Tibial nerve (tissue), 4 donors: ENCODE measurements around the gene ST14. TPM values are rescaled to one million over a fixed set of nuclear protein-coding genes. Genes with fewer than 3 reads are reported as not detected.

Experiments used
- DNase-seq, 2 donors: peaks; one replicate each; pipeline ENCODE4 v3.0.0-alpha.2; 2019; ENCODE audit warnings: low spot score in 2 of 2
- H3K27ac ChIP-seq, 4 donors: fragments of 200-600 bp; sonication (generic) in 3 of 4; one replicate each; pipeline ENCODE4 v1.5.1; 2017 to 2019; ENCODE audit warnings: mild to moderate bottlenecking in 1 of 4
- H3K27me3 ChIP-seq, 2 donors: fragments of 200-600 bp; sonication (generic) in 1 of 2; one replicate each; pipeline versions ENCODE4 v1.5.1 to v1.6.0; 2017 to 2019
- H3K36me3 ChIP-seq, 3 donors: fragments of 200-600 bp; sonication (generic); one replicate each; pipeline ENCODE4 v1.5.1; 2018 to 2019
- H3K4me1 ChIP-seq, 4 donors: fragments of 200-600 bp; sonication (generic) in 3 of 4; one replicate each; pipeline ENCODE4 v1.5.1; 2017 to 2019
- H3K4me3 ChIP-seq, 4 donors: fragments of 200-600 bp; sonication (generic) in 3 of 4; one replicate each; pipeline ENCODE4 v1.5.1; 2017 to 2019; ENCODE audit warnings: mild to moderate bottlenecking in 1 of 4, moderate library complexity in 1 of 4
- H3K9me3 ChIP-seq, 4 donors: fragments of 200-600 bp; sonication (generic) in 3 of 4; one replicate each; pipeline ENCODE4 v1.5.1; 2017 to 2019
- CTCF ChIP-seq, 5 experiments: fragments of 200-600 bp in 3 of 5; fragments of 450-650 bp in 2 of 5; sonication (generic) in 3 of 5; IDR thresholded peaks; one replicate each; pipeline ENCODE4 v1.5.1; 2016 to 2019; ENCODE audit warnings: antibody characterized with exemption in 5 of 5, mild to moderate bottlenecking in 3 of 5, moderate library complexity in 2 of 5
- EP300 ChIP-seq, 2 donors: sonication (generic); formaldehyde crosslinking; IDR thresholded peaks; one replicate each; pipeline ENCODE4 v1.6.1; 2017; ENCODE audit warnings: antibody characterized with exemption in 2 of 2, mild to moderate bottlenecking in 1 of 2
- POLR2A ChIP-seq, 2 donors: fragments of 450-650 bp; IDR thresholded peaks; one replicate each; pipeline ENCODE4 v1.6.1; 2017; ENCODE audit warnings: antibody characterized with exemption in 2 of 2, mild to moderate bottlenecking in 2 of 2, moderate library complexity in 2 of 2
- WGBS, 2 donors: methylation state at CpG; one replicate each; pipeline ENCODE4 v1.1.5; 2018; 5-methylcytosine and 5-hydroxymethylcytosine counted together
- total RNA-seq, 4 donors: library from RNA; depleted of rRNA; stranded (reverse); fragments of >200 nt; gene quantifications; one replicate each; pipeline ENCODE4 v1.1.0, GENCODE V29; 2016

ST14 gene
- total RNA-seq, 4 donors from 2014 or later: 1.5 to 10.8 (median 2.6) TPM

- Histone ChIP-seq H3K9me3 (no peaks in the 10 kb centered on the region), H3K27me3 (no peaks in the 10 kb centered on the region), H3K36me3 (peaks cover 0 to 25% (median 0%) of the 10 kb centered on the region in 3 donors), H3K4me1 (peaks cover 0 to 17% (median 12%) of the 10 kb centered on the region in 4 donors), H3K27ac (no peak overlapping the region), H3K4me3 (no peak overlapping the region)
- no peak for TF ChIP-seq CTCF (IDR thresholded peaks at IDR 0.05)
- TF ChIP-seq POLR2A (IDR thresholded peaks at IDR 0.05): no peak
- TF ChIP-seq EP300 (IDR thresholded peaks at IDR 0.05): no peak
- no peak for DNase-seq
- WGBS, 2 donors: 94 to 97% methylated on average over 12 of the region's 12 CpGs
Measured at GRCh38 chr11:130148796-130149326, 10.7 kb upstream of the ST14 start.

- peaks cover 0 to 9% (median 0%) of the 10 kb centered on the region in 3 donors for H3K36me3 ChIP-seq
- no peaks in the 10 kb centered on the region for H3K9me3 ChIP-seq
- no peak overlapping the region for H3K4me3 ChIP-seq
- no peak for TF ChIP-seq EP300 (IDR thresholded peaks at IDR 0.05)
- H3K27ac ChIP-seq: no peak overlapping the region
- DNase-seq: no peak
- 88 to 91% methylated on average over 7 of the region's 7 CpGs for WGBS, 2 donors
- H3K4me1 ChIP-seq: peaks cover 0 to 13% (median 10%) of the 10 kb centered on the region in 4 donors
- no peaks in the 10 kb centered on the region for H3K27me3 ChIP-seq
Measured at GRCh38 chr11:130150790-130151189, 8.8 kb upstream of the ST14 start.

- Histone ChIP-seq H3K4me3 (no peak overlapping the region), H3K36me3 (peaks cover 0 to 9% (median 0%) of the 10 kb centered on the region in 3 donors), H3K9me3 (no peaks in the 10 kb centered on the region), H3K27ac (no peak overlapping the region), H3K4me1 (peaks cover 0 to 9% (median 6%) of the 10 kb centered on the region in 4 donors), H3K27me3 (no peaks in the 10 kb centered on the region)
- DNase-seq: no peak
- WGBS, 2 donors: 75 to 83% methylated on average over 1 of the region's 1 CpG
- no peak for TF ChIP-seq CTCF (IDR thresholded peaks at IDR 0.05)
- TF ChIP-seq POLR2A (IDR thresholded peaks at IDR 0.05): no peak
- no peak for TF ChIP-seq EP300 (IDR thresholded peaks at IDR 0.05)
Measured at GRCh38 chr11:130151196-130151595, 8.4 kb upstream of the ST14 start.

GRCh38 chr11:130156108-130157022, 3.2 kb upstream of the ST14 start:
- H3K4me1 ChIP-seq: peaks cover 0 to 14% (median 6%) of the 10 kb centered on the region in 4 donors
- TF ChIP-seq CTCF (IDR thresholded peaks at IDR 0.05) (no peak), EP300 (IDR thresholded peaks at IDR 0.05) (no peak), POLR2A (IDR thresholded peaks at IDR 0.05) (no peak)
- no peaks in the 10 kb centered on the region for H3K36me3 ChIP-seq
- H3K4me3 ChIP-seq: no peak overlapping the region
- H3K9me3 ChIP-seq: no peaks in the 10 kb centered on the region
- DNase-seq: no peak
- H3K27ac ChIP-seq: no peak overlapping the region
- peaks cover 0 to 26% of the 10 kb centered on the region in 2 donors for H3K27me3 ChIP-seq
- WGBS, 2 donors: 80 to 83% methylated on average over 11 of the region's 11 CpGs

GRCh38 chr11:130157101-130157500, 2.5 kb upstream of the ST14 start:
- TF ChIP-seq EP300 (IDR thresholded peaks at IDR 0.05) (no peak), CTCF (IDR thresholded peaks at IDR 0.05) (no peak), POLR2A (IDR thresholded peaks at IDR 0.05) (no peak)
- peaks cover 0 to 31% of the 10 kb centered on the region in 2 donors for H3K27me3 ChIP-seq
- peaks cover 0 to 14% (median 6%) of the 10 kb centered on the region in 4 donors for H3K4me1 ChIP-seq
- no peak for DNase-seq
- H3K27ac ChIP-seq: no peak overlapping the region
- no peaks in the 10 kb centered on the region for H3K36me3 ChIP-seq
- no peaks in the 10 kb centered on the region for H3K9me3 ChIP-seq
- no peak overlapping the region for H3K4me3 ChIP-seq
- 88 to 91% methylated on average over 8 of the region's 8 CpGs for WGBS, 2 donors
